Adrenal gland (tissue), 5 donors: ENCODE measurements around the gene GALNT7.

Source experiments
- POLR2A ChIP-seq, 2 donors: fragments of 450-650 bp; IDR thresholded peaks; one replicate each; pipeline ENCODE4 v1.6.1; 2017; ENCODE audit warnings: antibody characterized with exemption in 2 of 2, mild to moderate bottlenecking in 2 of 2, moderate library complexity in 1 of 2
- TF ChIP-seq, protein P1 (sequence below), 6 experiments: fragments of 450-650 bp in 4 of 6; fragments of 200-600 bp in 2 of 6; sonication (generic) in 1 of 6; IDR thresholded peaks; 1 replicate in 5 of 6; 2 replicates in 1 of 6; pipeline versions ENCODE4 v1.5.1 to v1.8.0; 2016 to 2021; ENCODE audit warnings: antibody characterized with exemption in 6 of 6, mild to moderate bottlenecking in 2 of 6, moderate library complexity in 1 of 6
- donor health status: DM: no; HTN: no; CAD: no.

DNA sequence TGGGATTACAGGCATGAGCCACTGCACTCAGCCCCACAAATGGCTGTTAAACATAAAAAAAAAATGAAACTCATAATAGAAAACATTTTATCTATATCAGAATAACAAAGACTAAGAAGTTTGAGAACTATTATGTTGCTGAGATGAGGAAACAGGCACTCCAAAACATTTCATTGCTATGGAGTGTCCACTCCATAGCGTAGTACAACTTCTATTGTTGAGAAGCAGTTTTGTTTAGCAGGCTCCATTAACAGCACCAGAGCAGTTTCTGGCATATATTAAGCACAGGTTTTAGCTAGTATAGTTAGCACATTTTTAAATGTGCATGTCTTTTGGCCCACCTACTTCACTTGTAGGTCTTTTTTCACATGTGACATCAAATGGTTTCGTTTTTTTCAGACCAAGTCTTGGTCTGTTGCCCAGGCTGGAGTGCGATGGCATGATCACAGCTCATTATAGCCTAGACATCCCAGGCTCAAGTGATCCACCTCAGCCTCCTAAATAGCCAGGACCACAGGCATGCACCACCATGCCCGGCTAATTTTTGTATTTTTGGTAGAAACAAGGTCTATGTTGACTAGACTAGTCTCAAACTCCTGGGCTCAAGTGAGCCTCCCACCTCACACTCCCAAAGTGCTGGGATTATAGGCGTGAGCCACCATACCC lies 159.8 kb downstream of the GALNT7 start:
- TF ChIP-seq, protein P1, sequence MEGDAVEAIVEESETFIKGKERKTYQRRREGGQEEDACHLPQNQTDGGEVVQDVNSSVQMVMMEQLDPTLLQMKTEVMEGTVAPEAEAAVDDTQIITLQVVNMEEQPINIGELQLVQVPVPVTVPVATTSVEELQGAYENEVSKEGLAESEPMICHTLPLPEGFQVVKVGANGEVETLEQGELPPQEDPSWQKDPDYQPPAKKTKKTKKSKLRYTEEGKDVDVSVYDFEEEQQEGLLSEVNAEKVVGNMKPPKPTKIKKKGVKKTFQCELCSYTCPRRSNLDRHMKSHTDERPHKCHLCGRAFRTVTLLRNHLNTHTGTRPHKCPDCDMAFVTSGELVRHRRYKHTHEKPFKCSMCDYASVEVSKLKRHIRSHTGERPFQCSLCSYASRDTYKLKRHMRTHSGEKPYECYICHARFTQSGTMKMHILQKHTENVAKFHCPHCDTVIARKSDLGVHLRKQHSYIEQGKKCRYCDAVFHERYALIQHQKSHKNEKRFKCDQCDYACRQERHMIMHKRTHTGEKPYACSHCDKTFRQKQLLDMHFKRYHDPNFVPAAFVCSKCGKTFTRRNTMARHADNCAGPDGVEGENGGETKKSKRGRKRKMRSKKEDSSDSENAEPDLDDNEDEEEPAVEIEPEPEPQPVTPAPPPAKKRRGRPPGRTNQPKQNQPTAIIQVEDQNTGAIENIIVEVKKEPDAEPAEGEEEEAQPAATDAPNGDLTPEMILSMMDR (IDR thresholded peaks at IDR 0.05), result no peak
- no peak for TF ChIP-seq POLR2A (IDR thresholded peaks at IDR 0.05)
